ENCODE measurements around the gene PGRMC2. TPM values are rescaled to one million over a fixed set of nuclear protein-coding genes. Genes with fewer than 3 reads are reported as not detected.
A peak's percentile ranks its signal among the peaks of the same experiment; 100 is the strongest.

PGRMC2 gene
- polyA plus RNA-seq, 4 donors: 47.3 to 116 (median 52.7) TPM

- H3K27me3 ChIP-seq (ENCODE audit: control insufficient read depth in 3 of 3, insufficient read depth in 3 of 3, low read length in 3 of 3): no peaks in the 10 kb centered on the region
- H3K9me3 ChIP-seq (ENCODE audit: control insufficient read depth in 2 of 2, insufficient read depth in 1 of 2, low read depth in 1 of 2, low read length in 1 of 2): no peaks in the 10 kb centered on the region
- peaks cover 0 to 19% (median 7%) of the 10 kb centered on the region in 3 donors for H3K4me1 ChIP-seq (ENCODE audit: control insufficient read depth in 3 of 3, insufficient read depth in 2 of 3, low read depth in 1 of 3, low read length in 2 of 3)
- FAIRE-seq (no peak), DNase-seq (peak; percentile 81 to 96)
- H3K27ac ChIP-seq (ENCODE audit: low read depth in 1 of 3, low read length in 2 of 3): peak overlapping the region; percentile 44 to 71 (median 63)
- peaks cover 0 to 4% (median 0%) of the 10 kb centered on the region in 3 donors for H3K36me3 ChIP-seq (ENCODE audit: control insufficient read depth in 3 of 3, insufficient read depth in 2 of 3, low read depth in 1 of 3, low read length in 3 of 3)
- H3K4me3 ChIP-seq (ENCODE audit: low read depth in 1 of 3, low read length in 3 of 3): no peak overlapping the region
- 24 to 69% (median 34%) methylated on average over 7 of the region's 7 CpGs for WGBS, 3 donors
Measured at GRCh38 chr4:128298146-128298758, 10.6 kb upstream of the PGRMC2 start.

DNA sequence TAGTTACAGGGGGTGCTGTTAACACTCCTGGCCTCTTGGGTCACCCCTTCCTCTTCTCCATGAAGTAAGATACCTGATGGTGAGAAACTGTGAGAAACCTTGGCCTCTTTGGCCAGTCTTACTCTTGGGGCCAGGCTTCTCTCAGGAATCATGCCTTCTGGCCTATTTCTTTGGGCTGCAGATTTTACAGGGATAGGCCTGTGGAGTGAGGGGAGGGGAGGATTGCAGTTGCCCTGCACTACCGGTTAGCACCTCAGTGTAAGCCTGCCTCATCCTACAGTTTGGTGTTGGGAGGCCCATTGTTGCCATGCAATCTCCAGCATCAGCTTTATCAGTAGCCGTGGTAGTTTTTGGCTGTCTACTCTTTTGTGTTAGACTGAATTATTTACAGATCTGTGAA is 7.6 kb upstream of the PGRMC2 start:
- H3K4me3 ChIP-seq (ENCODE audit: low read depth in 1 of 3, low read length in 3 of 3): no peak overlapping the region
- no peaks in the 10 kb centered on the region for H3K9me3 ChIP-seq (ENCODE audit: control insufficient read depth in 2 of 2, insufficient read depth in 1 of 2, low read depth in 1 of 2, low read length in 1 of 2)
- H3K27me3 ChIP-seq (ENCODE audit: control insufficient read depth in 3 of 3, insufficient read depth in 3 of 3, low read length in 3 of 3): no peaks in the 10 kb centered on the region
- H3K36me3 ChIP-seq (ENCODE audit: control insufficient read depth in 3 of 3, insufficient read depth in 2 of 3, low read depth in 1 of 3, low read length in 3 of 3): peaks cover 0 to 2% (median 0%) of the 10 kb centered on the region in 3 donors
- H3K27ac ChIP-seq (ENCODE audit: low read depth in 1 of 3, low read length in 2 of 3): no peak overlapping the region
- WGBS, 3 donors: 88 to 90% (median 88%) methylated on average over 2 of the region's 2 CpGs
- DNase-seq: no peak
- H3K4me1 ChIP-seq (ENCODE audit: control insufficient read depth in 3 of 3, insufficient read depth in 2 of 3, low read depth in 1 of 3, low read length in 2 of 3): peaks cover 0 to 19% (median 9%) of the 10 kb centered on the region in 3 donors
- no peak for FAIRE-seq

GRCh38 chr4:128294464-128294863 is 6.9 kb upstream of the PGRMC2 start:
- H3K36me3 ChIP-seq (ENCODE audit: control insufficient read depth in 3 of 3, insufficient read depth in 2 of 3, low read depth in 1 of 3, low read length in 3 of 3): peaks cover 0 to 2% (median 0%) of the 10 kb centered on the region in 3 donors
- no peak overlapping the region for H3K27ac ChIP-seq (ENCODE audit: low read depth in 1 of 3, low read length in 2 of 3)
- peaks cover 3 to 19% (median 15%) of the 10 kb centered on the region in 3 donors for H3K4me1 ChIP-seq (ENCODE audit: control insufficient read depth in 3 of 3, insufficient read depth in 2 of 3, low read depth in 1 of 3, low read length in 2 of 3)
- WGBS, 3 donors: 41 to 52% (median 52%) methylated on average over 3 of the region's 3 CpGs
- no peaks in the 10 kb centered on the region for H3K9me3 ChIP-seq (ENCODE audit: control insufficient read depth in 2 of 2, insufficient read depth in 1 of 2, low read depth in 1 of 2, low read length in 1 of 2)
- DNase-seq (peak in 1 of 2 donors; percentile 24), FAIRE-seq (no peak)
- no peak overlapping the region for H3K4me3 ChIP-seq (ENCODE audit: low read depth in 1 of 3, low read length in 3 of 3)
- no peaks in the 10 kb centered on the region for H3K27me3 ChIP-seq (ENCODE audit: control insufficient read depth in 3 of 3, insufficient read depth in 3 of 3, low read length in 3 of 3)

DNA sequence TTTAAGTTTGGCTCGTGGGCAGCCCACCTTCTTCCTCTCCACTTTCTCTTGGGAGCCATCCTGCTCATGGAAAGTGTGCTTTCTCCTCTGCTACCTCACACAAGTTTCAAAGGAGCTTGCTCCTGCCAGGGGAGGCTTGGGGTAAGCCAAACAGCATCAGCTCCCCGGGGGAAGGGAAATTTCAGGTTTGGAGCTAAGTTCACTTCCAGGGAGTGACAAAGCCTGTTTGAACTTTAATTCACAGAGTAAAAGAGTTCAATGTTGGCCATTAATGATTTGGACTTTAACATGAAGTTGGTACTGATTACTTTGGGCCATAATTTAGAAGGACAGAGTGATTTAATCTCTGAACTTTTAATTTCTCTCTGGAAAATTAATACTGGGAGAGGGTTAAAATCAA is 4.7 kb upstream of the PGRMC2 start:
- 26 to 63% (median 51%) methylated on average over 2 of the region's 2 CpGs for whole genome bisulfite sequencing, 3 donors
- no peak for FAIRE-seq

GRCh38 chr4:128291096-128291495 is 3.5 kb upstream of the PGRMC2 start:
- H3K36me3 ChIP-seq (ENCODE audit: control insufficient read depth in 3 of 3, insufficient read depth in 2 of 3, low read depth in 1 of 3, low read length in 3 of 3): peaks cover 0 to 2% (median 0%) of the 10 kb centered on the region in 3 donors
- peaks cover 2 to 9% (median 3%) of the 10 kb centered on the region in 3 donors for H3K4me1 ChIP-seq (ENCODE audit: control insufficient read depth in 3 of 3, insufficient read depth in 2 of 3, low read depth in 1 of 3, low read length in 2 of 3)
- no peak overlapping the region for H3K27ac ChIP-seq (ENCODE audit: low read depth in 1 of 3, low read length in 2 of 3)
- no peaks in the 10 kb centered on the region for H3K9me3 ChIP-seq (ENCODE audit: control insufficient read depth in 2 of 2, insufficient read depth in 1 of 2, low read depth in 1 of 2, low read length in 1 of 2)
- no peaks in the 10 kb centered on the region for H3K27me3 ChIP-seq (ENCODE audit: control insufficient read depth in 3 of 3, insufficient read depth in 3 of 3, low read length in 3 of 3)
- 90 to 96% (median 92%) methylated on average over 2 of the region's 2 CpGs for WGBS, 3 donors
- DNase-seq: no peak
- no peak overlapping the region for H3K4me3 ChIP-seq (ENCODE audit: low read depth in 1 of 3, low read length in 3 of 3)
- FAIRE-seq: no peak

More for the DNA sequence above, 4.7 kb upstream of the PGRMC2 start:
- Histone ChIP-seq H3K9me3 (ENCODE audit: control insufficient read depth in 2 of 2, insufficient read depth in 1 of 2, low read depth in 1 of 2, low read length in 1 of 2) (no peaks in the 10 kb centered on the region), H3K36me3 (ENCODE audit: control insufficient read depth in 3 of 3, insufficient read depth in 2 of 3, low read depth in 1 of 3, low read length in 3 of 3) (peaks cover 0 to 2% (median 0%) of the 10 kb centered on the region in 3 donors), H3K27me3 (ENCODE audit: control insufficient read depth in 3 of 3, insufficient read depth in 3 of 3, low read length in 3 of 3) (no peaks in the 10 kb centered on the region), H3K4me1 (ENCODE audit: control insufficient read depth in 3 of 3, insufficient read depth in 2 of 3, low read depth in 1 of 3, low read length in 2 of 3) (peaks cover 3 to 15% (median 7%) of the 10 kb centered on the region in 3 donors), H3K4me3 (ENCODE audit: low read depth in 1 of 3, low read length in 3 of 3) (no peak overlapping the region), H3K27ac (ENCODE audit: low read depth in 1 of 3, low read length in 2 of 3) (no peak overlapping the region)
- DNase-seq: peak in 1 of 2 donors; percentile 66

DNA sequence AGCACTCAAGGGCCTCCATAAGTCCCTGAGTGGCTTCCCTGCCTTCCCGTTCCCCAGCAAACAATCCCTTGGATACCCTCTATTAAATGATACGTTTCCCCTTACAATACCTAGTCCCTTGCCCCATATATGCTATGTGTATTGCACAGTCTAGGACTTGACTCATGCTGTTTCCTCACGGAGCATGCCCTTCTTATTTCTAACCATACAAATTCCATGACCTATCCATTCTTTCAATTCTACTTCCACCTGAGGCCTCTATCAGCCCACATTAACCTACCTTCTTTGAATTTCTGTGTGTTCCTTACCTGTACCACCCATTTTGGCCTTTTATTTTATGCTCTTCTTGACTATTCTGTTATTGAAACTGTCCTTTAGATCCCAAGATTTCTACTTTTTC is 2.9 kb upstream of the PGRMC2 start:
- no peaks in the 10 kb centered on the region for H3K27me3 ChIP-seq (ENCODE audit: control insufficient read depth in 3 of 3, insufficient read depth in 3 of 3, low read length in 3 of 3)
- FAIRE-seq (no peak), DNase-seq (no peak)
- H3K4me3 ChIP-seq (ENCODE audit: low read depth in 1 of 3, low read length in 3 of 3): no peak overlapping the region
- H3K4me1 ChIP-seq (ENCODE audit: control insufficient read depth in 3 of 3, insufficient read depth in 2 of 3, low read depth in 1 of 3, low read length in 2 of 3): peaks cover 2 to 9% (median 3%) of the 10 kb centered on the region in 3 donors
- no peaks in the 10 kb centered on the region for H3K9me3 ChIP-seq (ENCODE audit: control insufficient read depth in 2 of 2, insufficient read depth in 1 of 2, low read depth in 1 of 2, low read length in 1 of 2)
- WGBS, 3 donors: 95 to 99% (median 97%) methylated on average over 3 of the region's 3 CpGs
- no peak overlapping the region for H3K27ac ChIP-seq (ENCODE audit: low read depth in 1 of 3, low read length in 2 of 3)
- H3K36me3 ChIP-seq (ENCODE audit: control insufficient read depth in 3 of 3, insufficient read depth in 2 of 3, low read depth in 1 of 3, low read length in 3 of 3): peaks cover 0 to 2% (median 0%) of the 10 kb centered on the region in 3 donors

DNA sequence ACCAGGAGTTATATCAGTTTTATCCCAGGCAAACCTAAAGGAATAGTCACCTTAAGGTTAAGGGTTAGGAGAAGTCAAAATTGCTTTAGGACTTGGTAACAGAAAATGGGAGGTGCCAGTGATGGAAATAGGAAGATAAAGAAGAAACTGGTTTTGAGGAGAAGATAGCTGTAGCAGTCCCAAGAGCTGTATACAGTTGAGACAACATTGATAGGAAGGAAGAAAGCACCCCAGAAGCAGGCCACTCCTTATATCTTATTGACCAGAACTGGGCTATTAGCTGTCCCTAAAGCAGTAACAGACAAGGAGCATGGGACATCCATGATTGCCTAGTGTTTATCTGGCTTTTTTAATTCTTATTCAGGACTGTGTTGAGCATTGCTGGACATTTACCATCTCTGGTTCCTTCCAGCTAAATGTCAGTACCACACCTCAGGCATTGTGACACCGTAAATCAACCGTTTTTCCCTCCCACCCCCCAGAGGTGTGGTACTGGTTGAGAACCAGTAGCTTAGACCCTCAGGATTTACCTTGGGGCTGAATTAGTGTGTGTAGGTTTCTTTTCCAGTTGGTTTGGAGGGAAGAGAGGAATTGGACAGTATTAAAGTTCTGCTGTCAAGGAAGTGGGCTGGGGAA is 2.0 kb upstream of the PGRMC2 start:
- Histone ChIP-seq H3K4me1 (ENCODE audit: control insufficient read depth in 3 of 3, insufficient read depth in 2 of 3, low read depth in 1 of 3, low read length in 2 of 3) (peaks cover 2 to 9% (median 5%) of the 10 kb centered on the region in 3 donors), H3K36me3 (ENCODE audit: control insufficient read depth in 3 of 3, insufficient read depth in 2 of 3, low read depth in 1 of 3, low read length in 3 of 3) (no peaks in the 10 kb centered on the region), H3K27ac (ENCODE audit: low read depth in 1 of 3, low read length in 2 of 3) (no peak overlapping the region), H3K9me3 (ENCODE audit: control insufficient read depth in 2 of 2, insufficient read depth in 1 of 2, low read depth in 1 of 2, low read length in 1 of 2) (no peaks in the 10 kb centered on the region), H3K27me3 (ENCODE audit: control insufficient read depth in 3 of 3, insufficient read depth in 3 of 3, low read length in 3 of 3) (no peaks in the 10 kb centered on the region), H3K4me3 (ENCODE audit: low read depth in 1 of 3, low read length in 3 of 3) (no peak overlapping the region)
- no peak for DNase-seq
- 69 to 90% (median 71%) methylated on average over 2 of the region's 2 CpGs for WGBS, 3 donors
- no peak for FAIRE-seq

GRCh38 chr4:128288689-128289106 is 1.1 kb upstream of the PGRMC2 start:
- Histone ChIP-seq H3K27me3 (ENCODE audit: control insufficient read depth in 3 of 3, insufficient read depth in 3 of 3, low read length in 3 of 3) (no peaks in the 10 kb centered on the region), H3K4me1 (ENCODE audit: control insufficient read depth in 3 of 3, insufficient read depth in 2 of 3, low read depth in 1 of 3, low read length in 2 of 3) (peaks cover 2 to 9% (median 5%) of the 10 kb centered on the region in 3 donors), H3K4me3 (ENCODE audit: low read depth in 1 of 3, low read length in 3 of 3) (peak overlapping the region in 2 of 3 donors; percentile 74 to 84), H3K27ac (ENCODE audit: low read depth in 1 of 3, low read length in 2 of 3) (peak overlapping the region; percentile 93 to 97 (median 96)), H3K9me3 (ENCODE audit: control insufficient read depth in 2 of 2, insufficient read depth in 1 of 2, low read depth in 1 of 2, low read length in 1 of 2) (no peaks in the 10 kb centered on the region), H3K36me3 (ENCODE audit: control insufficient read depth in 3 of 3, insufficient read depth in 2 of 3, low read depth in 1 of 3, low read length in 3 of 3) (peaks cover 0 to 3% (median 0%) of the 10 kb centered on the region in 3 donors)
- DNase-seq (peak; percentile 84 to 86), FAIRE-seq (no peak)
- WGBS, 3 donors: 1 to 4% (median 2%) methylated on average over 13 of the region's 13 CpGs

All from small intestine (tissue), 7 donors.